ENCODE data around the gene PAPOLB. TPM values are rescaled to one million over a fixed set of nuclear protein-coding genes. Genes with fewer than 3 reads are reported as not detected.
A peak's percentile ranks its signal among the peaks of the same experiment; 100 is the strongest.

The PAPOLB gene
- total and polyA plus RNA-seq, 2 experiments from 2014 or later = not detected

- WGBS (ENCODE audit: low lambda C conversion rate, missing lambda C conversion rate) = 65% methylated on average over 21 of the region's 22 CpGs
- Histone ChIP-seq H3K9me3 (ENCODE audit: low read depth) (no peaks in the 10 kb centered on the region), H3K4me1 (ENCODE audit: insufficient read depth) (no peaks in the 10 kb centered on the region), H3K79me2 (no peaks in the 10 kb centered on the region), H3K4me2 (no peak overlapping the region), H3K27ac (no peak overlapping the region), H3K4me3 (no peak overlapping the region), H3K27me3 (no peaks in the 10 kb centered on the region), H2AFZ (no peak overlapping the region), H3K36me3 (replicated peaks; ENCODE audit: insufficient read depth, low read depth) (no peaks in the 10 kb centered on the region), H3K9me2 (replicated peaks; ENCODE audit: insufficient read depth) (no peaks in the 10 kb centered on the region), H4K20me1 (ENCODE audit: insufficient read depth, poor library complexity, severe bottlenecking) (no peaks in the 10 kb centered on the region)
- no peak for TF ChIP-seq CTCF (IDR thresholded peaks at IDR 0.05; ENCODE audit: poor library complexity)
- TF ChIP-seq EZH2phosphoT487 (IDR thresholded peaks at IDR 0.05; ENCODE audit: low read depth, severe bottlenecking, unreplicated experiment) = no peak
- TF ChIP-seq EZH2 (IDR thresholded peaks at IDR 0.05; ENCODE audit: borderline replicate concordance) = no peak
- peak; percentile 29 for DNase-seq (ENCODE audit: low spot score)
Measured at GRCh38 chr7:4842319-4843064, 19.3 kb downstream of the PAPOLB start.

GRCh38 chr7:4841836-4842235 lies 20.0 kb downstream of the PAPOLB start:
- no peak for DNase-seq (ENCODE audit: low spot score)
- no peak overlapping the region for H3K4me3 ChIP-seq
- no peak overlapping the region for H3K4me2 ChIP-seq
- TF ChIP-seq CTCF (IDR thresholded peaks at IDR 0.05; ENCODE audit: poor library complexity) (no peak), EZH2phosphoT487 (IDR thresholded peaks at IDR 0.05; ENCODE audit: low read depth, severe bottlenecking, unreplicated experiment) (no peak), EZH2 (IDR thresholded peaks at IDR 0.05; ENCODE audit: borderline replicate concordance) (no peak)
- no peaks in the 10 kb centered on the region for H3K27me3 ChIP-seq
- H3K9me3 ChIP-seq (ENCODE audit: low read depth) = no peaks in the 10 kb centered on the region
- H3K4me1 ChIP-seq (ENCODE audit: insufficient read depth) = no peaks in the 10 kb centered on the region
- H4K20me1 ChIP-seq (ENCODE audit: insufficient read depth, poor library complexity, severe bottlenecking) = no peaks in the 10 kb centered on the region
- no peak overlapping the region for H2AFZ ChIP-seq
- no peak overlapping the region for H3K27ac ChIP-seq
- H3K36me3 ChIP-seq (replicated peaks; ENCODE audit: insufficient read depth, low read depth) = no peaks in the 10 kb centered on the region
- H3K9me2 ChIP-seq (replicated peaks; ENCODE audit: insufficient read depth) = no peaks in the 10 kb centered on the region
- no peaks in the 10 kb centered on the region for H3K79me2 ChIP-seq
- WGBS (ENCODE audit: low lambda C conversion rate, missing lambda C conversion rate) = 96% methylated on average over 12 of the region's 13 CpGs

GRCh38 chr7:4841007-4841784 lies 20.6 kb downstream of the PAPOLB start:
- H3K4me2 ChIP-seq = no peak overlapping the region
- H3K4me3 ChIP-seq = no peak overlapping the region
- H3K27ac ChIP-seq = no peak overlapping the region
- no peaks in the 10 kb centered on the region for H3K36me3 ChIP-seq (replicated peaks; ENCODE audit: insufficient read depth, low read depth)
- H4K20me1 ChIP-seq (ENCODE audit: insufficient read depth, poor library complexity, severe bottlenecking) = no peaks in the 10 kb centered on the region
- no peak for TF ChIP-seq EZH2 (IDR thresholded peaks at IDR 0.05; ENCODE audit: borderline replicate concordance)
- no peak for TF ChIP-seq EZH2phosphoT487 (IDR thresholded peaks at IDR 0.05; ENCODE audit: low read depth, severe bottlenecking, unreplicated experiment)
- TF ChIP-seq CTCF (IDR thresholded peaks at IDR 0.05; ENCODE audit: poor library complexity) = no peak
- H3K9me2 ChIP-seq (replicated peaks; ENCODE audit: insufficient read depth) = no peaks in the 10 kb centered on the region
- H2AFZ ChIP-seq = no peak overlapping the region
- DNase-seq (ENCODE audit: low spot score) = no peak
- no peaks in the 10 kb centered on the region for H3K9me3 ChIP-seq (ENCODE audit: low read depth)
- H3K27me3 ChIP-seq = no peaks in the 10 kb centered on the region
- H3K4me1 ChIP-seq (ENCODE audit: insufficient read depth) = no peaks in the 10 kb centered on the region
- WGBS (ENCODE audit: low lambda C conversion rate, missing lambda C conversion rate) = 92% methylated on average over 17 of the region's 17 CpGs
- no peaks in the 10 kb centered on the region for H3K79me2 ChIP-seq
